Mammary epithelial cell (primary cell): ENCODE measurements around the gene EFS.

ENCODE experiments used
- CTCF ChIP-seq, 2 donors: IDR thresholded peaks in 1 of 2; conservative IDR thresholded peaks in 1 of 2; 2 replicates each; pipeline ENCODE4 v1.5.1; 2011 to 2012; ENCODE audit warnings: inconsistent platforms in 2 of 2, low read length in 2 of 2, mild to moderate bottlenecking in 2 of 2, control low read depth in 1 of 2, low read depth in 1 of 2; ENCODE audit not compliant: insufficient read depth in 1 of 2; ENCODE audit errors: extremely low read depth in 1 of 2
- EZH2 ChIP-seq: IDR thresholded peaks from 2 replicates; pipeline ENCODE4 v1.6.1; 2012; ENCODE audit warnings: low read length, inconsistent platforms, borderline replicate concordance

- TF ChIP-seq CTCF (conservative IDR thresholded peaks at IDR 0.05 in 1 of 2, IDR thresholded peaks at IDR 0.05 in 1 of 2; ENCODE audit: extremely low read depth in 1 of 2, insufficient read depth in 1 of 2, low read depth in 1 of 2, low read length in 2 of 2) (no peak), EZH2 (no peak)
These were observed 38.1 kb upstream of the EFS start for GRCh38 chr14:23403139-23403438.
